Endothelial cell of umbilical vein (primary cell): Measurements from ENCODE around the gene CDK19.
A peak's percentile ranks its signal among the peaks of the same experiment; 100 is the strongest.

Experiments
- CTCF ChIP-seq, 2 donors: IDR thresholded peaks; 1 replicate in 1 of 2; 2 replicates in 1 of 2; pipeline ENCODE4 v1.5.1; 2011; ENCODE audit warnings: low read length in 2 of 2, mild to moderate bottlenecking in 2 of 2, moderate library complexity in 2 of 2, control low read depth in 1 of 2, inconsistent platforms in 1 of 2, low read depth in 1 of 2; ENCODE audit not compliant: insufficient read depth in 1 of 2; ENCODE audit errors: extremely low read depth in 1 of 2
- EZH2 ChIP-seq: IDR thresholded peaks from 2 replicates; pipeline ENCODE4 v1.6.1; 2012; ENCODE audit warnings: borderline replicate concordance, low read depth, mild to moderate bottlenecking, moderate library complexity, low read length, inconsistent platforms; ENCODE audit not compliant: severe bottlenecking
- FOS ChIP-seq: IDR thresholded peaks from 2 replicates; pipeline ENCODE4 v1.6.1; 2011; ENCODE audit warnings: mild to moderate bottlenecking, low read length, moderate library complexity, borderline replicate concordance; ENCODE audit not compliant: insufficient read depth
- GATA2 ChIP-seq: IDR thresholded peaks from 2 replicates; pipeline ENCODE4 v1.7.0; 2011; ENCODE audit warnings: low read depth, mild to moderate bottlenecking, moderate library complexity, mixed read lengths, low read length; ENCODE audit not compliant: insufficient read length, insufficient read depth
- JUN ChIP-seq: IDR thresholded peaks from 2 replicates; pipeline ENCODE4 v1.6.1; 2011; ENCODE audit warnings: borderline replicate concordance, low read depth; ENCODE audit not compliant: insufficient read length, insufficient read depth
- POLR2A ChIP-seq: IDR thresholded peaks from 2 replicates; pipeline ENCODE4 v1.6.1; 2012; ENCODE audit warnings: low read depth, mild to moderate bottlenecking, control low read depth, low read length
- POLR2AphosphoS5 ChIP-seq: IDR thresholded peaks from 2 replicates; pipeline ENCODE4 v1.6.1; 2012; ENCODE audit warnings: low read depth, mild to moderate bottlenecking, control low read depth, low read length, moderate library complexity; ENCODE audit not compliant: insufficient read depth
- TF ChIP-seq, protein P1 (sequence below): IDR thresholded peaks from 2 replicates; pipeline ENCODE4 v1.6.1; 2011; ENCODE audit not compliant: insufficient read depth, insufficient read length

DNA sequence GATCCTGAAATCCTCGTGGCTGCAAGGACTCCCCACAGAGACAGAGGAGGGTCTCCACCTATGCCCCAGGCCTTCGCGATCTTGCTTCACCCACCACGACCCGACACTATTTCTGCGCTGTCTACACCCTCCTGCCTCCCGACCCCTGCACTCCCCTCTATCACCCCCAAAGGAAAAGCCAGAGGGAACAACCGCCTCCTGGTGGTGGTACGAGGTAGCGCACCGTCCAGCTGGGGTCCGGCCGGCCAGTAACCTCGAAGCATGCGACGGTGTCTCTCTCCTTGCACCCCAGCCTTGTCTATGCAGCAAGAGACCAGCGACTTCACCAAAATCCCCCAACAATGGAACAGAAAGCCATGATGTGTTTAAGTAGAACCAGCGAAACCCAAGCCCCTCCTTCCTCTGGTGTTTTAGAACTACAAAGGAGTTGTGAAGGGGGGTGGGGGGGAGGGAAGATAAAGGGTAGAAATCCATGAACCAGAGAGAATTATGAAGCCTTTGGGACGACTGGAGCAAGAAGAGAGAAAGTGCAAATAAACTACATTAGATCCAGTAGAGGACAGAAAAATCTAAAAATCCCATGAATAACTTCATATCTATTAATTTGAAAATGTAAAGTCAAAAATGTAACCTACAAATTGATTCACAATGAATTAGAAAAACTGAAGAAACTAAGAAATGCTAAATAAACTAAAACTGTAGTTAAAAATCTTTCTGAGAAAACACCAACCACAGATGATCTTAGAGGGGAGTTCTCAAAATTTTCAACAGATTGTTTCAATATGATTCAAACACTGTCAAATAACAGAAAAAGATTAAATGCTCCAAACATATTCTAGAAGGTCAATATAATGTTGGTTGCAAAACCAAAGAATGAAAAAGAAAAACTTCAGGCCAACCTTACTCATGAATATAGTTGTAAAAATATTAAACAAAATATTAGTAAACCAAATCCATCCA, 168.0 kb downstream of the CDK19 start:
- TF ChIP-seq CTCF (IDR thresholded peaks at IDR 0.05; ENCODE audit: extremely low read depth in 1 of 2, insufficient read depth in 1 of 2, low read depth in 1 of 2, low read length in 2 of 2), result peak; percentile 25 to 46
- TF ChIP-seq FOS, result no peak
- no peak for TF ChIP-seq POLR2A
- no peak for TF ChIP-seq POLR2AphosphoS5
- TF ChIP-seq GATA2, result no peak
- TF ChIP-seq EZH2, result no peak
- no peak for TF ChIP-seq JUN
- TF ChIP-seq, protein P1, sequence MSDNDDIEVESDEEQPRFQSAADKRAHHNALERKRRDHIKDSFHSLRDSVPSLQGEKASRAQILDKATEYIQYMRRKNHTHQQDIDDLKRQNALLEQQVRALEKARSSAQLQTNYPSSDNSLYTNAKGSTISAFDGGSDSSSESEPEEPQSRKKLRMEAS, result no peak
